Skeletal muscle satellite cell (primary cell): ENCODE results near the gene OLR1.
"Not testable (repeated sequence)": the region's sequence is repeated elsewhere in the genome, so short reads cannot be mapped to it uniquely, and the experiment has no call there.

ENCODE experiments used
- H3K27me3 ChIP-seq: 2 replicates; pipeline ENCODE4 v1.7.0; 2013; ENCODE audit warnings: low read length; ENCODE audit not compliant: control insufficient read depth, insufficient read depth
- H3K36me3 ChIP-seq: 2 replicates; pipeline ENCODE4 v1.7.0; 2013; ENCODE audit warnings: mild to moderate bottlenecking, control low read depth, low read length; ENCODE audit not compliant: insufficient read depth
- H3K4me1 ChIP-seq: 2 replicates; pipeline ENCODE4 v1.7.0; 2013; ENCODE audit warnings: low read length; ENCODE audit not compliant: control insufficient read depth, insufficient read depth
- H3K4me2 ChIP-seq: 2 replicates; pipeline ENCODE4 v1.7.0; 2013; ENCODE audit warnings: mild to moderate bottlenecking, low read length
- H3K4me3 ChIP-seq: 2 replicates; pipeline ENCODE4 v1.7.0; 2013; ENCODE audit warnings: low read length
- H3K9ac ChIP-seq: 2 replicates; pipeline ENCODE4 v1.7.0; 2013; ENCODE audit warnings: mild to moderate bottlenecking, low read depth, low read length, moderate library complexity
- H3K9me3 ChIP-seq: replicated peaks from 2 replicates; pipeline ENCODE4 v1.7.0; 2013; ENCODE audit warnings: mild to moderate bottlenecking, control low read depth, low read length

Gene OLR1

GRCh38 chr12:10186958-10187357, 15.0 kb upstream of the OLR1 start:
- H3K9ac ChIP-seq, H3K9me3 ChIP-seq, H3K4me2 ChIP-seq, H3K36me3 ChIP-seq, H3K27me3 ChIP-seq, H3K4me3 ChIP-seq: not testable (repeated sequence)
- peaks cover 31% of the 10 kb centered on the region for H3K4me1 ChIP-seq

DNA sequence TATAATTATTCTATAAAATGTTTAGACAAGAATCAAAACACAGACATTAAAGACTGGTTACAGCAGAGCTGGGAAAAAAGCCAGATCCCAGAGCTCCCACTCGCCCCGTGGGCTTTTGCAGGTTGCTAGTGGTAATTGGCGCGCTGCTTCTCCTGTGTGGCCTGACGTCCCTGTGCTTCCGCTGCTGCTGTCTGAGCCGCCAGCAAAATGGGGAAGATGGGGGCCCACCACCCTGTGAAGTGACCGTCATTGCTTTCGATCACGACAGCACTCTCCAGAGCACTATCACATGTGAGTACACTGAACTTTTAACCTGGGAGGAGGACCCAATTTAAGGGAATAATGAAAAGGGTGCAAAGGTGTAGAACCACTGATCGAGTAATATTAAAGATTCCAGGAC, 14.4 kb upstream of the OLR1 start:
- Histone ChIP-seq H3K9ac (no peak overlapping the region), H3K4me1 (peaks cover 25% of the 10 kb centered on the region), H3K4me3 (no peak overlapping the region)

DNA sequence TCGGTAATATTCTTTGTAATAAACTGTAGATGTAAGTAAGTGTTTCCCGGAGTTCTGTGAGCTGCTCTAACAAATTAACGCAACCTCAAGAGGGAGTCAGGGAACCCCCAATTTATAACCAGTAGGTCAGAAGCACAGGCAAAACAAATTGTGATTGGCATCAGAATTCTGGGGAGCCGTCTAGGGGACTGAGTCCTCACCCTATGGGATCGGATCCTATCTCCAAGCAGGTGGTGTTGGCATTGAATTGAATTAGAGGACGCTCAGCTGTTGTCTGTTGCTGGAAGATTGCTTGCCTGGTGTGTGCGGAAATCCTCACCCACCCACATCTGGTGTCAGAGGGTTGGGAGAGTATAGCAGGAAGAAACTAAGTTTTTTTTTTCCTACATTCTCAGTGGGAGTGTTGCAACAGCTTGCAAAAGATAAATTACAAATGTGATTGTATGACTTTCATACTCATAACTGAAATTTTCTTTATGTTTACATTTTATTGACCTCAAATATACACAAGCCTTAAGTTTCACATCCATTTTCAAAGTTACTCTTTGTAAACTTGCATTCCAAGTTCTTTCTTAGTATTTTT, 12.4 kb upstream of the OLR1 start:
- no peak overlapping the region for H3K9ac ChIP-seq
- no peaks in the 10 kb centered on the region for H3K36me3 ChIP-seq
- H3K4me3 ChIP-seq = no peak overlapping the region
- no peaks in the 10 kb centered on the region for H3K27me3 ChIP-seq
- peak overlapping the region; percentile 66 for H3K4me2 ChIP-seq
- H3K9me3 ChIP-seq = no peaks in the 10 kb centered on the region
- H3K4me1 ChIP-seq = peaks cover 24% of the 10 kb centered on the region

More for the DNA sequence above, 14.4 kb upstream of the OLR1 start:
- Histone ChIP-seq H3K36me3 (no peaks in the 10 kb centered on the region), H3K4me2 (no peak overlapping the region), H3K27me3 (no peaks in the 10 kb centered on the region), H3K9me3 (no peaks in the 10 kb centered on the region)

- Histone ChIP-seq H3K36me3 (no peaks in the 10 kb centered on the region), H3K4me1 (peaks cover 24% of the 10 kb centered on the region), H3K4me3 (no peak overlapping the region), H3K9me3 (no peaks in the 10 kb centered on the region), H3K9ac (no peak overlapping the region), H3K4me2 (no peak overlapping the region), H3K27me3 (no peaks in the 10 kb centered on the region)
Observed at GRCh38 chr12:10182354-10183049, 10.6 kb upstream of the OLR1 start.

GRCh38 chr12:10179776-10180181, 7.8 kb upstream of the OLR1 start:
- Histone ChIP-seq H3K9ac (no peak overlapping the region), H3K4me3 (no peak overlapping the region), H3K4me1 (peaks cover 20% of the 10 kb centered on the region), H3K9me3 (no peaks in the 10 kb centered on the region), H3K36me3 (no peaks in the 10 kb centered on the region), H3K4me2 (no peak overlapping the region), H3K27me3 (peaks cover 5% of the 10 kb centered on the region)

DNA sequence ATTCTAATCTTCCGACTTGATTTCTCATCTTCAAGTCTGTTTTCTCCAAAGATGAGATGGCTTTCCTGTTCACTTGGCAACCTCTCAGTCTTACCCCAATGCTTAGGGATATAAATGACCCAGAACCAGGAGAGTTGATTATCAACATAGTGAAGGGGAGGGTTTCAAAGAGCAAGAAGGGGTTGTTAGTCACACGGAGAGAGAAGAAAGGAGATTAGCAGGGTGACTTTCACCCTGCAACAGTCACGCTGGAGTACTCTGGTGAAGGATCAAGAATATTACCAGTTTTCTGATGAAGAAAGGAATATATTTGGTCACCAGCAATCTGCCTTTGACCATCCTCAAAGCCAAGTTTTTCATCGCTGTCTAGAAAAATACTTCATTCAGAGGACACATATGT, 6.9 kb upstream of the OLR1 start, which contains the start of gene TMEM52B:
TSS of gene TMEM52B (plus strand) at position 212 of the 400 bp plus-strand sequence. CDS start 543 bp downstream, outside the sequence.
- Histone ChIP-seq H3K4me2 (no peak within 1 kb of the TSS), H3K4me1 (peaks cover 14% of the 10 kb centered on the region), H3K9me3 (no peaks in the 10 kb centered on the region), H3K9ac (no peak within 1 kb of the TSS), H3K4me3 (no peak within 1 kb of the TSS), H3K27me3 (peaks cover 5% of the 10 kb centered on the region), H3K36me3 (no peaks in the 10 kb centered on the region)

DNA sequence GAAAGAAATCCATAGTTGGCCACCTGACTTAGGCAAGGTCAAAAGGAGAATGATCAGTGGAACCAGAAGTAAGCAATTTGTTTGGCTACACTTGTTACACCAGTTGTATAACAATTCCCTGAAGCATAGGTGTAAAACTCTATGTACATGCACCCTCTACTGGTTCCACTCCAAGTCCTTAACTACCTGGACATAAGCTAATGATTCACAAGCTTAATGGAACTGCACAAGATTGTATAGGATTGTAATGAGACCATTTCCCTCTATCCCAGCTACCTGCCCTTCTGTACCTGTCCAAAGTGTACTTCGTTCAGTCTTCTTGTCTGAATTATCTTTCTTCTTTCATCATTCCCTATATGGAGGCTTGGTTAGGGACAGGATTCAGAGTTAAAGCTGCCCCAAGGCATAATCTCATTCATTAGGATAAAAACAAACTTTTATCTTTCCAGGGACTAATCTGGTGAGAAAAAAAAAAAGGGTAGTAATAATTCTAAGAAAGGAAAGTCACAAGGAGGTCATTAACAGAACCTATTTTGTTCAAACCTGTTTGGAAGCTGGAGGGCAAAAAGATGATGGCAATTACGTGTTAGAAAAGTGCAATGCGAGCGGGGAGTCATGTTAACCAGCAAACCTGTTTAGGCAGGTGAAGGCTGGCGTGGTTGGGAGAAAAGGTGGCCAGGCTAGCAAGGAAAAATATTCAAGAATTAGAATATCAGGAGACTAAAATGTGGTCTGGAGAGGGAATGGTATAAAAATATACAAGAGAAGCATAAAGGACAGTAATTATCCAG, 4.1 kb upstream of the OLR1 start:
- H3K4me3 ChIP-seq = no peak overlapping the region
- no peaks in the 10 kb centered on the region for H3K36me3 ChIP-seq
- H3K9me3 ChIP-seq = no peaks in the 10 kb centered on the region
- H3K9ac ChIP-seq = no peak overlapping the region
- H3K27me3 ChIP-seq = peaks cover 5% of the 10 kb centered on the region
- no peak overlapping the region for H3K4me2 ChIP-seq
- peaks cover 3% of the 10 kb centered on the region for H3K4me1 ChIP-seq

- Histone ChIP-seq H3K4me1 (peaks cover 3% of the 10 kb centered on the region), H3K9me3 (no peaks in the 10 kb centered on the region), H3K27me3 (peaks cover 5% of the 10 kb centered on the region), H3K9ac (no peak overlapping the region), H3K4me2 (no peak overlapping the region), H3K4me3 (no peak overlapping the region), H3K36me3 (no peaks in the 10 kb centered on the region)
Observed at GRCh38 chr12:10174986-10175614, 3.2 kb upstream of the OLR1 start.

DNA sequence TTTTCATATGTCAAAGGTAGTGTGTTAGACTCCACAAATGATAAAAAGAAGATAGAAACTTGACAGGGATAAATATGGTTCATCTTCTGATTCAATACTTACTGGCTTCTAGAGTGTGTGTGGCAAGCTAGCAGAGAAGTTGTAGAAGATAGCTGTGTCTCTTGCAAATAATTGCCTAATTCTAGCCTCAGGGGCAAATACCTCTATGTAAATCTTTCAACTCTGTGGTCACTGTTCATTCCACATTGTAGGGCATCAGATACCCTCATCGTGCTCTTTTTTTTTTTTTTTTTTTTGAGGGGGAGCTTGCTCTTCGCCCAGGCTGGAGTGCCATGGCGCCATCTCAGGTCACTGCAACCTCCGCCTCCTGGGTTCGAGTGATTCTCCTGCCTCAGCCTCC, 1.7 kb downstream of the OLR1 start:
- Histone ChIP-seq H3K36me3 (no peaks in the 10 kb centered on the region), H3K4me1 (no peaks in the 10 kb centered on the region), H3K27me3 (peaks cover 3% of the 10 kb centered on the region), H3K4me2 (no peak overlapping the region), H3K4me3 (no peak overlapping the region), H3K9ac (no peak overlapping the region), H3K9me3 (no peaks in the 10 kb centered on the region)

- Histone ChIP-seq H3K27me3 (no peaks in the 10 kb centered on the region), H3K4me2 (no peak overlapping the region), H3K36me3 (no peaks in the 10 kb centered on the region), H3K4me1 (no peaks in the 10 kb centered on the region), H3K9me3 (no peaks in the 10 kb centered on the region), H3K9ac (no peak overlapping the region), H3K4me3 (no peak overlapping the region)
Observed at GRCh38 chr12:10169104-10169503, 2.8 kb downstream of the OLR1 start.

- H3K9ac ChIP-seq = no peak overlapping the region
- no peak overlapping the region for H3K4me2 ChIP-seq
- no peak overlapping the region for H3K4me3 ChIP-seq
- H3K27me3 ChIP-seq = no peaks in the 10 kb centered on the region
- H3K4me1 ChIP-seq = no peaks in the 10 kb centered on the region
- H3K36me3 ChIP-seq = no peaks in the 10 kb centered on the region
- H3K9me3 ChIP-seq = no peaks in the 10 kb centered on the region
Observed at GRCh38 chr12:10167599-10167998, 4.3 kb downstream of the OLR1 start.
